T-helper 17 cell (primary cell): Measurements from ENCODE around the gene SLC39A3. TPM values are rescaled to one million over a fixed set of nuclear protein-coding genes. Genes with fewer than 3 reads are reported as not detected.

Experiments used
- ATAC-seq: fragments of 150-1000 bp; cut with Tn5 transposase; 2 replicates; pipeline ENCODE4 v1.10.0; 2021; ENCODE audit warnings: mild to moderate bottlenecking, moderate library complexity
- DNase-seq, 3 donors: peaks; one replicate each; pipeline versions ENCODE4 v3.0.0 to v3.0.0-alpha.2; 2020 to 2021
- H3K9me3 ChIP-seq: one replicate; pipeline ENCODE4 v1.7.0; 2013; ENCODE audit warnings: low read length, mild to moderate bottlenecking; ENCODE audit not compliant: control insufficient read depth, poor library complexity, severe bottlenecking
- H3K27ac Mint-ChIP-seq: one replicate; pipeline ENCODE4 v1.8.0; 2022; ENCODE audit warnings: mild to moderate bottlenecking, moderate library complexity, mixed read lengths
- H3K27me3 Mint-ChIP-seq: one replicate; pipeline ENCODE4 v1.8.0; 2022; ENCODE audit warnings: mixed read lengths
- H3K36me3 Mint-ChIP-seq: one replicate; pipeline ENCODE4 v1.8.0; 2022; ENCODE audit warnings: low read depth, mixed read lengths
- H3K4me1 Mint-ChIP-seq: one replicate; pipeline ENCODE4 v1.8.0; 2022; ENCODE audit warnings: mild to moderate bottlenecking, mixed read lengths
- H3K4me3 Mint-ChIP-seq: one replicate; pipeline ENCODE4 v1.8.0; 2022; ENCODE audit warnings: mild to moderate bottlenecking, moderate library complexity, mixed read lengths
- total RNA-seq, 4 donors: library from RNA in 2 of 4; stranded (reverse) in 2 of 4; gene quantifications; one replicate each; pipeline ENCODE4 v1.2.3 and lab custom pipeline; 2022 to 2026

Gene SLC39A3
- total RNA-seq, 2 donors from 2014 or later: 12.3 to 20.6 TPM

- no peaks in the 10 kb centered on the region for H3K9me3 ChIP-seq
- H3K4me1 Mint-ChIP-seq: no peaks in the 10 kb centered on the region
- DNase-seq (no peak), ATAC-seq (no peak)
- no peaks in the 10 kb centered on the region for H3K27me3 Mint-ChIP-seq
- no peak overlapping the region for H3K4me3 Mint-ChIP-seq
- no peak overlapping the region for H3K27ac Mint-ChIP-seq
- peaks cover 3% of the 10 kb centered on the region for H3K36me3 Mint-ChIP-seq
Observed at GRCh38 chr19:2763687-2764086, 23.9 kb upstream of the SLC39A3 start.

GRCh38 chr19:2762783-2763496 is 23.1 kb upstream of the SLC39A3 start:
- Mint-ChIP-seq H3K27ac (no peak overlapping the region), H3K27me3 (no peaks in the 10 kb centered on the region), H3K36me3 (peaks cover 5% of the 10 kb centered on the region), H3K4me1 (no peaks in the 10 kb centered on the region), H3K4me3 (no peak overlapping the region)
- DNase-seq (no peak), ATAC-seq (no peak)
- no peaks in the 10 kb centered on the region for H3K9me3 ChIP-seq

GRCh38 chr19:2761876-2762782 is 22.3 kb upstream of the SLC39A3 start:
- DNase-seq (no peak), ATAC-seq (no peak)
- Mint-ChIP-seq H3K4me3 (no peak overlapping the region), H3K4me1 (no peaks in the 10 kb centered on the region), H3K36me3 (peaks cover 5% of the 10 kb centered on the region), H3K27ac (no peak overlapping the region), H3K27me3 (no peaks in the 10 kb centered on the region)
- H3K9me3 ChIP-seq: no peaks in the 10 kb centered on the region

GRCh38 chr19:2761309-2761677 is 21.5 kb upstream of the SLC39A3 start:
- no peaks in the 10 kb centered on the region for H3K9me3 ChIP-seq
- Mint-ChIP-seq H3K27ac (no peak overlapping the region), H3K27me3 (no peaks in the 10 kb centered on the region), H3K4me1 (no peaks in the 10 kb centered on the region), H3K36me3 (peaks cover 5% of the 10 kb centered on the region), H3K4me3 (no peak overlapping the region)
- no peak for DNase-seq
- ATAC-seq: no peak

- Mint-ChIP-seq H3K27me3 (no peaks in the 10 kb centered on the region), H3K4me1 (no peaks in the 10 kb centered on the region), H3K36me3 (peaks cover 5% of the 10 kb centered on the region), H3K27ac (no peak overlapping the region), H3K4me3 (no peak overlapping the region)
- H3K9me3 ChIP-seq: no peaks in the 10 kb centered on the region
- ATAC-seq: no peak
- DNase-seq: no peak
Observed at GRCh38 chr19:2759965-2760364, 20.1 kb upstream of the SLC39A3 start.

- no peaks in the 10 kb centered on the region for H3K9me3 ChIP-seq
- Mint-ChIP-seq H3K4me3 (no peak overlapping the region), H3K36me3 (peaks cover 5% of the 10 kb centered on the region), H3K27me3 (no peaks in the 10 kb centered on the region), H3K27ac (no peak overlapping the region), H3K4me1 (no peaks in the 10 kb centered on the region)
- DNase-seq (no peak), ATAC-seq (no peak)
Observed at GRCh38 chr19:2759362-2759761, 19.5 kb upstream of the SLC39A3 start.

- no peak overlapping the region for H3K4me3 Mint-ChIP-seq
- H3K27me3 Mint-ChIP-seq: no peaks in the 10 kb centered on the region
- peaks cover 5% of the 10 kb centered on the region for H3K36me3 Mint-ChIP-seq
Observed at GRCh38 chr19:2758601-2759313, 18.9 kb upstream of the SLC39A3 start.

GRCh38 chr19:2756921-2757881 is 17.4 kb upstream of the SLC39A3 start:
- peaks cover 5% of the 10 kb centered on the region for H3K36me3 Mint-ChIP-seq
- H3K4me3 Mint-ChIP-seq: no peak overlapping the region
- no peak overlapping the region for H3K27ac Mint-ChIP-seq
- H3K9me3 ChIP-seq: no peaks in the 10 kb centered on the region
- no peaks in the 10 kb centered on the region for H3K4me1 Mint-ChIP-seq
- no peaks in the 10 kb centered on the region for H3K27me3 Mint-ChIP-seq
- DNase-seq (no peak), ATAC-seq (no peak)

More at GRCh38 chr19:2758601-2759313, 18.9 kb upstream of the SLC39A3 start:
- Mint-ChIP-seq H3K4me1 (no peaks in the 10 kb centered on the region), H3K27ac (no peak overlapping the region)
- no peaks in the 10 kb centered on the region for H3K9me3 ChIP-seq
- DNase-seq (no peak), ATAC-seq (peak; percentile 42)

- H3K9me3 ChIP-seq: no peaks in the 10 kb centered on the region
- Mint-ChIP-seq H3K36me3 (peaks cover 5% of the 10 kb centered on the region), H3K4me1 (no peaks in the 10 kb centered on the region), H3K27me3 (no peaks in the 10 kb centered on the region), H3K27ac (peak overlapping the region; percentile 60), H3K4me3 (no peak overlapping the region)
- DNase-seq: no peak
- ATAC-seq: no peak
Observed at GRCh38 chr19:2756477-2756876, 16.7 kb upstream of the SLC39A3 start.

GRCh38 chr19:2755811-2756210 is 16.0 kb upstream of the SLC39A3 start:
- no peaks in the 10 kb centered on the region for H3K27me3 Mint-ChIP-seq
- H3K27ac Mint-ChIP-seq: peak overlapping the region; percentile 60
- no peaks in the 10 kb centered on the region for H3K9me3 ChIP-seq
- H3K4me3 Mint-ChIP-seq: no peak overlapping the region
- ATAC-seq: no peak
- no peak for DNase-seq
- H3K4me1 Mint-ChIP-seq: no peaks in the 10 kb centered on the region
- H3K36me3 Mint-ChIP-seq: peaks cover 5% of the 10 kb centered on the region

- H3K4me3 Mint-ChIP-seq: no peak overlapping the region
- H3K36me3 Mint-ChIP-seq: peaks cover 5% of the 10 kb centered on the region
- DNase-seq (no peak), ATAC-seq (no peak)
- peak overlapping the region; percentile 60 for H3K27ac Mint-ChIP-seq
- no peaks in the 10 kb centered on the region for H3K4me1 Mint-ChIP-seq
- H3K27me3 Mint-ChIP-seq: no peaks in the 10 kb centered on the region
- no peaks in the 10 kb centered on the region for H3K9me3 ChIP-seq
Observed at GRCh38 chr19:2755448-2755705, 15.6 kb upstream of the SLC39A3 start.

- DNase-seq (no peak), ATAC-seq (no peak)
- no peaks in the 10 kb centered on the region for H3K4me1 Mint-ChIP-seq
- no peaks in the 10 kb centered on the region for H3K27me3 Mint-ChIP-seq
- peaks cover 5% of the 10 kb centered on the region for H3K36me3 Mint-ChIP-seq
- H3K9me3 ChIP-seq: no peaks in the 10 kb centered on the region
- no peak overlapping the region for H3K4me3 Mint-ChIP-seq
- H3K27ac Mint-ChIP-seq: no peak overlapping the region
Observed at GRCh38 chr19:2754659-2755447, 15.0 kb upstream of the SLC39A3 start.
